Cardiac fibroblast (primary cell): ENCODE measurements around the gene PKP4.

Source experiments
- DNase-seq, 2 donors: peaks; one replicate each; pipeline versions ENCODE4 v3.0.0 to v3.0.0-alpha.2; 2010; ENCODE audit warnings: low read depth in 2 of 2
- H3K4me3 ChIP-seq, 2 donors: replicated peaks in 1 of 2; 1 replicate in 1 of 2; 2 replicates in 1 of 2; pipeline ENCODE4 v1.5.1; 2011; ENCODE audit warnings: low read depth in 2 of 2, low read length in 2 of 2, mild to moderate bottlenecking in 2 of 2, moderate library complexity in 1 of 2
- CTCF ChIP-seq: IDR thresholded peaks from one replicate; pipeline ENCODE4 v1.5.1; 2011; ENCODE audit warnings: low read depth, mild to moderate bottlenecking, low read length, inconsistent platforms

PKP4 gene

GRCh38 chr2:158497486-158497885 lies 40.7 kb downstream of the PKP4 start:
- DNase-seq, result peak in 1 of 2 donors; percentile 42
- H3K4me3 ChIP-seq, result no peak overlapping the region
- no peak for TF ChIP-seq CTCF

- DNase-seq, result peak in 1 of 2 donors; percentile 27
Observed at GRCh38 chr2:158498043-158498748, 41.4 kb downstream of the PKP4 start.

GRCh38 chr2:158498749-158499136 lies 42.0 kb downstream of the PKP4 start:
- TF ChIP-seq CTCF, result no peak
- no peak for DNase-seq
- H3K4me3 ChIP-seq, result no peak overlapping the region

More at GRCh38 chr2:158498043-158498748, 41.4 kb downstream of the PKP4 start:
- H3K4me3 ChIP-seq, result no peak overlapping the region
- no peak for TF ChIP-seq CTCF

GRCh38 chr2:158499383-158499782 lies 42.6 kb downstream of the PKP4 start:
- no peak for DNase-seq
- TF ChIP-seq CTCF, result no peak
- no peak overlapping the region for H3K4me3 ChIP-seq

- no peak for TF ChIP-seq CTCF
- no peak overlapping the region for H3K4me3 ChIP-seq
- no peak for DNase-seq
Observed at GRCh38 chr2:158500333-158500732, 43.6 kb downstream of the PKP4 start.

GRCh38 chr2:158501301-158501700 lies 44.5 kb downstream of the PKP4 start:
- TF ChIP-seq CTCF, result no peak
- no peak overlapping the region for H3K4me3 ChIP-seq
- DNase-seq, result no peak

- H3K4me3 ChIP-seq, result no peak overlapping the region
- DNase-seq, result peak; percentile 61 to 67
- no peak for TF ChIP-seq CTCF
Observed at GRCh38 chr2:158502974-158503373, 46.2 kb downstream of the PKP4 start.
